HepG2 (cell line): ENCODE data around the gene GYS1. TPM values are rescaled to one million over a fixed set of nuclear protein-coding genes. Genes with fewer than 3 reads are reported as not detected.

Experiments
- ATF7-NPFF ChIP-seq: sonication (generic); formaldehyde crosslinking; IDR thresholded peaks from 2 replicates; pipeline ENCODE4 v1.8.1; 2023; ENCODE audit warnings: mild to moderate bottlenecking, low read depth, missing genetic modification reagents, moderate library complexity
- CCAR2 ChIP-seq: fragments of 200-400 bp; formaldehyde crosslinking; optimal IDR thresholded peaks from 2 replicates; pipeline ENCODE3; 2018; ENCODE audit warnings: low read depth, mild to moderate bottlenecking, low read length, moderate library complexity
- FOSL1 ChIP-seq: sonication (generic); formaldehyde crosslinking; IDR thresholded peaks from 2 replicates; pipeline ENCODE4 v1.9.0; 2021; ENCODE audit warnings: missing genetic modification reagents, borderline replicate concordance
- HIVEP1 ChIP-seq: sonication (generic); formaldehyde crosslinking; IDR thresholded peaks from 2 replicates; pipeline ENCODE4 v1.4.0; 2020; ENCODE audit warnings: mild to moderate bottlenecking, missing genetic modification reagents
- IRX3 ChIP-seq: sonication (generic); formaldehyde crosslinking; IDR thresholded peaks from 2 replicates; pipeline ENCODE4 v1.8.1; 2023; ENCODE audit warnings: mild to moderate bottlenecking, low read depth, missing genetic modification reagents, borderline replicate concordance
- KAT8 ChIP-seq: IDR thresholded peaks from 2 replicates; pipeline ENCODE4 v1.6.1; 2016; ENCODE audit warnings: missing genetic modification reagents, missing compliant biosample characterization
- KLF12 ChIP-seq: sonication (generic); formaldehyde crosslinking; IDR thresholded peaks from 2 replicates; pipeline ENCODE4 v1.4.0; 2020; ENCODE audit warnings: missing genetic modification reagents, borderline replicate concordance
- NR2C2 ChIP-seq: sonication (generic); formaldehyde crosslinking; IDR thresholded peaks from 2 replicates; pipeline ENCODE4 v1.4.0; 2020; ENCODE audit warnings: missing genetic modification reagents, mild to moderate bottlenecking, moderate library complexity, borderline replicate concordance
- PPARG ChIP-seq: conservative IDR thresholded peaks from 2 replicates; pipeline ENCODE4 v1.6.1; 2016; ENCODE audit warnings: missing biosample characterization, missing genetic modification reagents
- RBFOX2 ChIP-seq: fragments of 200-400 bp; formaldehyde crosslinking; IDR thresholded peaks from 2 replicates; pipeline ENCODE4 v1.6.1; 2017; ENCODE audit warnings: low read depth, mild to moderate bottlenecking, low read length
- STAG1 ChIP-seq: sonication (generic); formaldehyde crosslinking; IDR thresholded peaks from 2 replicates; pipeline ENCODE4 v1.4.0; 2020; ENCODE audit warnings: missing genetic modification reagents
- ZBTB7A ChIP-seq: sonication (generic); formaldehyde crosslinking; IDR thresholded peaks from 2 replicates; pipeline ENCODE4 v1.8.0; 2022; ENCODE audit warnings: mild to moderate bottlenecking, missing genetic modification reagents
- ZNF234 ChIP-seq: sonication (generic); formaldehyde crosslinking; conservative IDR thresholded peaks from 2 replicates; pipeline ENCODE4 v1.5.1; 2020; ENCODE audit warnings: mild to moderate bottlenecking, missing genetic modification reagents
- ZNF264 ChIP-seq: sonication (generic); formaldehyde crosslinking; IDR thresholded peaks from 2 replicates; pipeline ENCODE4 v1.4.0; 2020; ENCODE audit warnings: missing genetic modification reagents
- ZNF354B ChIP-seq: sonication (generic); formaldehyde crosslinking; IDR thresholded peaks from 2 replicates; pipeline ENCODE4 v1.8.0; 2022; ENCODE audit warnings: mild to moderate bottlenecking, missing genetic modification reagents
- ZNF713 ChIP-seq: sonication (generic); formaldehyde crosslinking; IDR thresholded peaks from 2 replicates; pipeline ENCODE4 v1.4.0; 2020; ENCODE audit warnings: mild to moderate bottlenecking, missing genetic modification reagents
- ZSCAN9 ChIP-seq: IDR thresholded peaks from 2 replicates; pipeline ENCODE4 v1.6.1; 2016; ENCODE audit warnings: borderline replicate concordance
- polyA plus RNA-seq, 8 experiments: library from polyadenylated mRNA; depleted of rRNA in 3 of 8; stranded (reverse) in 7 of 8; unstranded in 1 of 8; fragments of >200 nt; fragmentation: Illumina TruSeq in 4 of 8; extraction: Trizol in 4 of 8; gene quantifications; 2 replicates each; pipeline versions ENCODE4 v1.2.1 to v1.2.3, GENCODE V29; 2011 to 2016; ENCODE audit warnings: low read depth in 4 of 8, missing spikeins in 1 of 8, mixed read lengths in 1 of 8; ENCODE audit not compliant: insufficient read depth in 1 of 8
- total RNA-seq, 5 experiments: library from RNA; depleted of rRNA; stranded (reverse); fragments of >200 nt; fragmentation: Illumina TruSeq; extraction: Trizol; gene quantifications; 2 replicates each; pipeline ENCODE4 v1.2.3, GENCODE V29; 2016; ENCODE audit warnings: low read depth in 1 of 5
- TF ChIP-seq, protein P1 (sequence below): IDR thresholded peaks from 2 replicates; pipeline ENCODE4 v1.6.1; 2012; ENCODE audit warnings: low read depth, low read length, improper control_type of control experiment
- TF ChIP-seq, protein P2 (sequence below): sonication (generic); formaldehyde crosslinking; IDR thresholded peaks from 2 replicates; pipeline ENCODE4 v1.4.0; 2020; ENCODE audit warnings: mild to moderate bottlenecking, missing genetic modification reagents
- TF ChIP-seq, protein P3 (sequence below): sonication (generic); formaldehyde crosslinking; IDR thresholded peaks from 2 replicates; pipeline ENCODE4 v1.5.0; 2020; ENCODE audit warnings: mild to moderate bottlenecking, missing genetic modification reagents
- TF ChIP-seq, protein P4 (sequence below): sonication (generic); formaldehyde crosslinking; IDR thresholded peaks from 2 replicates; pipeline ENCODE4 v1.4.0; 2020; ENCODE audit warnings: missing genetic modification reagents

The GYS1 gene
- total and polyA plus RNA-seq, 2 of the 13 experiments (the other 11 are each of a cell fraction or from before 2014, with no cell fraction given) = 18.4 to 42.1 TPM

DNA sequence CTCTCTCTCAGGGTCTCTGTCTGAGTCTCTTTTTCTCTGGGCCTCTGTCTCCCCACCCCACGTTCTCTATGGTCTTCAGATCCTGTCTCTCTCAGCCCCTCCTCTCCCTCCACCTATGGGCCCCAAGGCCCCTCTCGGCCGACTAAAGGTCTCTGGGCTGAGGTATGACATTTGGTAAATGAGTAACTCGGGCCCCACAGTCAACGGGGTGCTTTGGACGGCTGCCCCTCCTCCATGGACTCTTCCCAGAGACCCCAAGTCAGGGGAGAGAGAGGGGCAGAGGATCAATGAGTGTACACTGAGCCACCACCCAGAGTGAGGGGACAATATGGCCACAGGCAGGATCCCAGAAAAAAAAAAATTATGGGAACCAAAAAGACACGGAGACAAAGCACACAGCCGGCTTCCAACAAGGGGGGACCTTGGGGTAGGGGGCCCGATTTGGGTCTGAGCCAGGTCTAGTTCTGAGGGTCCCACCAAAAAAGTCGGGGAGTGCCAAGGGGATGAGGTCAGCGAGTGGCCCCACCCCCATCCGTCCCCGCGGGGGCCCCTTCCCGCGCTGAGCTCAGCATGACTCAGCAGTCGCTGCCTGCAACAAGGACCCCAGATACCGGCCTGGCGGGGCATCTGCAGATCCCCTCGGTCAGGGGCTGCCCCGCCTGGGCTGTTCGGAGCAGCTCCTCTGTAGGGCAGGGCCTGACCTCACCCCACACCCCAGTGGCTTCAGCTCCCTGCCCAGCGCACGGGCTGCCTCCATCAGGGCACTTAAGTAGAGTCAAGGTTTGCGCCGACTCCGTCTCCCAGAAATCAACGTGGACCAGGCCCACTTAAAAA, 29.5 kb downstream of the GYS1 start (continued):
- TF ChIP-seq KLF12 (CRISPR knock-in tag) = no peak
- TF ChIP-seq KAT8 (CRISPR knock-in tag) = peak; percentile 73
- peak; percentile 12; the same call in 1 of the 2 replicates for TF ChIP-seq ATF7-NPFF (CRISPR knock-in tag)
- TF ChIP-seq, protein P1, sequence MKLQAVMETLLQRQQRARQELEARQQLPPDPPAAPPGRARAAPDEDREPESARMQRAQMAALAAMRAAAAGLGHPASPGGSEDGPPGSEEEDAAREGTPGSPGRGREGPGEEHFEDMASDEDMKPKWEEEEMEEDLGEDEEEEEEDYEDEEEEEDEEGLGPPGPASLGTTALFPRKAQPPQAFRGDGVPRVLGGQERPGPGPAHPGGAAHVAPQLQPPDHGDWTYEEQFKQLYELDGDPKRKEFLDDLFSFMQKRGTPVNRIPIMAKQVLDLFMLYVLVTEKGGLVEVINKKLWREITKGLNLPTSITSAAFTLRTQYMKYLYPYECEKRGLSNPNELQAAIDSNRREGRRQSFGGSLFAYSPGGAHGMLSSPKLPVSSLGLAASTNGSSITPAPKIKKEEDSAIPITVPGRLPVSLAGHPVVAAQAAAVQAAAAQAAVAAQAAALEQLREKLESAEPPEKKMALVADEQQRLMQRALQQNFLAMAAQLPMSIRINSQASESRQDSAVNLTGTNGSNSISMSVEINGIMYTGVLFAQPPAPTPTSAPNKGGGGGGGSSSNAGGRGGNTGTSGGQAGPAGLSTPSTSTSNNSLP = peak; percentile 38; the same call in 1 of the 2 replicates
- TF ChIP-seq ZBTB7A (CRISPR knock-in tag) = peak; percentile 95
- peak; percentile 96 for TF ChIP-seq CCAR2
- TF ChIP-seq FOSL1 (CRISPR knock-in tag) = peak; percentile 66
- TF ChIP-seq ZNF264 (CRISPR knock-in tag) = no peak
- no peak for TF ChIP-seq ZNF713
- peak; percentile 95 for TF ChIP-seq RBFOX2
- peak; percentile 24; the same call in 1 of the 2 replicates for TF ChIP-seq PPARG (CRISPR knock-in tag)
- 0 out of 2 replicates have a peak, but pooled peaks have one; percentile 77 for TF ChIP-seq ZNF234
- TF ChIP-seq ZSCAN9 = peak; percentile 74
- TF ChIP-seq IRX3 (CRISPR knock-in tag) = peak; percentile 68; the same call in 1 of the 2 replicates
- TF ChIP-seq, protein P2, sequence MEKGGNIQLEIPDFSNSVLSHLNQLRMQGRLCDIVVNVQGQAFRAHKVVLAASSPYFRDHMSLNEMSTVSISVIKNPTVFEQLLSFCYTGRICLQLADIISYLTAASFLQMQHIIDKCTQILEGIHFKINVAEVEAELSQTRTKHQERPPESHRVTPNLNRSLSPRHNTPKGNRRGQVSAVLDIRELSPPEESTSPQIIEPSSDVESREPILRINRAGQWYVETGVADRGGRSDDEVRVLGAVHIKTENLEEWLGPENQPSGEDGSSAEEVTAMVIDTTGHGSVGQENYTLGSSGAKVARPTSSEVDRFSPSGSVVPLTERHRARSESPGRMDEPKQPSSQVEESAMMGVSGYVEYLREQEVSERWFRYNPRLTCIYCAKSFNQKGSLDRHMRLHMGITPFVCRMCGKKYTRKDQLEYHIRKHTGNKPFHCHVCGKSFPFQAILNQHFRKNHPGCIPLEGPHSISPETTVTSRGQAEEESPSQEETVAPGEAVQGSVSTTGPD (CRISPR knock-in tag) = no peak
- TF ChIP-seq, protein P3, sequence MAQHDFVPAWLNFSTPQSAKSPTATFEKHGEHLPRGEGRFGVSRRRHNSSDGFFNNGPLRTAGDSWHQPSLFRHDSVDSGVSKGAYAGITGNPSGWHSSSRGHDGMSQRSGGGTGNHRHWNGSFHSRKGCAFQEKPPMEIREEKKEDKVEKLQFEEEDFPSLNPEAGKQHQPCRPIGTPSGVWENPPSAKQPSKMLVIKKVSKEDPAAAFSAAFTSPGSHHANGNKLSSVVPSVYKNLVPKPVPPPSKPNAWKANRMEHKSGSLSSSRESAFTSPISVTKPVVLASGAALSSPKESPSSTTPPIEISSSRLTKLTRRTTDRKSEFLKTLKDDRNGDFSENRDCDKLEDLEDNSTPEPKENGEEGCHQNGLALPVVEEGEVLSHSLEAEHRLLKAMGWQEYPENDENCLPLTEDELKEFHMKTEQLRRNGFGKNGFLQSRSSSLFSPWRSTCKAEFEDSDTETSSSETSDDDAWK (CRISPR knock-in tag) = no peak
- TF ChIP-seq, protein P4, sequence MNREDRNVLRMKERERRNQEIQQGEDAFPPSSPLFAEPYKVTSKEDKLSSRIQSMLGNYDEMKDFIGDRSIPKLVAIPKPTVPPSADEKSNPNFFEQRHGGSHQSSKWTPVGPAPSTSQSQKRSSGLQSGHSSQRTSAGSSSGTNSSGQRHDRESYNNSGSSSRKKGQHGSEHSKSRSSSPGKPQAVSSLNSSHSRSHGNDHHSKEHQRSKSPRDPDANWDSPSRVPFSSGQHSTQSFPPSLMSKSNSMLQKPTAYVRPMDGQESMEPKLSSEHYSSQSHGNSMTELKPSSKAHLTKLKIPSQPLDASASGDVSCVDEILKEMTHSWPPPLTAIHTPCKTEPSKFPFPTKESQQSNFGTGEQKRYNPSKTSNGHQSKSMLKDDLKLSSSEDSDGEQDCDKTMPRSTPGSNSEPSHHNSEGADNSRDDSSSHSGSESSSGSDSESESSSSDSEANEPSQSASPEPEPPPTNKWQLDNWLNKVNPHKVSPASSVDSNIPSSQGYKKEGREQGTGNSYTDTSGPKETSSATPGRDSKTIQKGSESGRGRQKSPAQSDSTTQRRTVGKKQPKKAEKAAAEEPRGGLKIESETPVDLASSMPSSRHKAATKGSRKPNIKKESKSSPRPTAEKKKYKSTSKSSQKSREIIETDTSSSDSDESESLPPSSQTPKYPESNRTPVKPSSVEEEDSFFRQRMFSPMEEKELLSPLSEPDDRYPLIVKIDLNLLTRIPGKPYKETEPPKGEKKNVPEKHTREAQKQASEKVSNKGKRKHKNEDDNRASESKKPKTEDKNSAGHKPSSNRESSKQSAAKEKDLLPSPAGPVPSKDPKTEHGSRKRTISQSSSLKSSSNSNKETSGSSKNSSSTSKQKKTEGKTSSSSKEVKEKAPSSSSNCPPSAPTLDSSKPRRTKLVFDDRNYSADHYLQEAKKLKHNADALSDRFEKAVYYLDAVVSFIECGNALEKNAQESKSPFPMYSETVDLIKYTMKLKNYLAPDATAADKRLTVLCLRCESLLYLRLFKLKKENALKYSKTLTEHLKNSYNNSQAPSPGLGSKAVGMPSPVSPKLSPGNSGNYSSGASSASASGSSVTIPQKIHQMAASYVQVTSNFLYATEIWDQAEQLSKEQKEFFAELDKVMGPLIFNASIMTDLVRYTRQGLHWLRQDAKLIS = peak; percentile 87
- TF ChIP-seq NR2C2 (CRISPR knock-in tag) = peak; percentile 73
- TF ChIP-seq STAG1 = peak; percentile 9; the same call in 1 of the 2 replicates
- peak; percentile 62; the same call in 1 of the 2 replicates for TF ChIP-seq ZNF354B (CRISPR knock-in tag)
- peak; percentile 72; the same call in 1 of the 2 replicates for TF ChIP-seq HIVEP1 (CRISPR knock-in tag)
